C4-2B (cell line): ENCODE measurements around the gene TNNT2.

Experiments
- CTCF ChIP-seq: fragments of 450-650 bp; conservative IDR thresholded peaks from 2 replicates; pipeline ENCODE4 v1.5.1; 2017; ENCODE audit warnings: mild to moderate bottlenecking
- ZFX ChIP-seq: fragments of 450-650 bp; IDR thresholded peaks from 2 replicates; pipeline ENCODE4 v1.6.1; 2017

GRCh38 chr1:201322653-201323510, 54.6 kb downstream of the TNNT2 start:
- TF ChIP-seq CTCF: no peak
- TF ChIP-seq ZFX: no peak
